ENCODE results near the gene VAC14. TPM values are rescaled to one million over a fixed set of nuclear protein-coding genes. Genes with fewer than 3 reads are reported as not detected.

The VAC14 gene
- total RNA-seq, 1 experiment from 2014 or later = 21.3 TPM

- H3K27me3 ChIP-seq = no peaks in the 10 kb centered on the region
- H3K9me3 ChIP-seq (replicated peaks) = no peaks in the 10 kb centered on the region
- H3K4me1 ChIP-seq = peaks cover 8% of the 10 kb centered on the region; the same call in 1 of the 2 replicates
- H3K27ac ChIP-seq = no peak overlapping the region
- DNase-seq = no peak
- peaks cover 17% of the 10 kb centered on the region; the same call in 1 of the 2 replicates for H3K36me3 ChIP-seq
- H3K4me3 ChIP-seq = no peak overlapping the region
Measured at GRCh38 chr16:70777496-70777895, 23.5 kb downstream of the VAC14 start.

- H3K4me1 ChIP-seq = peaks cover 8% of the 10 kb centered on the region; the same call in 1 of the 2 replicates
- peaks cover 4% of the 10 kb centered on the region; the same call in 1 of the 2 replicates for H3K36me3 ChIP-seq
- H3K27me3 ChIP-seq = no peaks in the 10 kb centered on the region
- H3K9me3 ChIP-seq (replicated peaks) = no peaks in the 10 kb centered on the region
- H3K27ac ChIP-seq = no peak overlapping the region
- no peak for DNase-seq
- H3K4me3 ChIP-seq = no peak overlapping the region
Measured at GRCh38 chr16:70775399-70775798, 25.6 kb downstream of the VAC14 start.

- Histone ChIP-seq H3K9me3 (replicated peaks) (no peaks in the 10 kb centered on the region), H3K27ac (no peak overlapping the region), H3K27me3 (no peaks in the 10 kb centered on the region), H3K4me1 (peaks cover 4% of the 10 kb centered on the region; the same call in 1 of the 2 replicates), H3K36me3 (no peaks in the 10 kb centered on the region), H3K4me3 (no peak overlapping the region)
- DNase-seq = no peak
Measured at GRCh38 chr16:70774261-70774660, 26.7 kb downstream of the VAC14 start.

GRCh38 chr16:70772493-70772892 lies 28.5 kb downstream of the VAC14 start:
- no peaks in the 10 kb centered on the region for H3K9me3 ChIP-seq (replicated peaks)
- no peak overlapping the region for H3K27ac ChIP-seq
- H3K4me3 ChIP-seq = no peak overlapping the region
- H3K4me1 ChIP-seq = no peaks in the 10 kb centered on the region
- no peak for DNase-seq
- H3K36me3 ChIP-seq = no peaks in the 10 kb centered on the region
- H3K27me3 ChIP-seq = no peaks in the 10 kb centered on the region

GRCh38 chr16:70770626-70771552 lies 30.1 kb downstream of the VAC14 start:
- Histone ChIP-seq H3K9me3 (replicated peaks) (no peaks in the 10 kb centered on the region), H3K4me3 (no peak overlapping the region), H3K27me3 (no peaks in the 10 kb centered on the region), H3K36me3 (no peaks in the 10 kb centered on the region), H3K27ac (no peak overlapping the region), H3K4me1 (peaks cover 4% of the 10 kb centered on the region; the same call in 1 of the 2 replicates)
- DNase-seq = peak; percentile 24 to 62

- Histone ChIP-seq H3K36me3 (no peaks in the 10 kb centered on the region), H3K4me3 (no peak overlapping the region), H3K4me1 (peaks cover 4% of the 10 kb centered on the region; the same call in 1 of the 2 replicates), H3K9me3 (replicated peaks) (no peaks in the 10 kb centered on the region), H3K27ac (no peak overlapping the region), H3K27me3 (no peaks in the 10 kb centered on the region)
- DNase-seq = no peak
Measured at GRCh38 chr16:70770291-70770625, 30.7 kb downstream of the VAC14 start.

GRCh38 chr16:70769761-70770160 lies 31.2 kb downstream of the VAC14 start:
- H3K36me3 ChIP-seq = no peaks in the 10 kb centered on the region
- no peak overlapping the region for H3K27ac ChIP-seq
- H3K4me1 ChIP-seq = peaks cover 4% of the 10 kb centered on the region; the same call in 1 of the 2 replicates
- H3K27me3 ChIP-seq = no peaks in the 10 kb centered on the region
- no peak overlapping the region for H3K4me3 ChIP-seq
- H3K9me3 ChIP-seq (replicated peaks) = no peaks in the 10 kb centered on the region
- no peak for DNase-seq

DNA sequence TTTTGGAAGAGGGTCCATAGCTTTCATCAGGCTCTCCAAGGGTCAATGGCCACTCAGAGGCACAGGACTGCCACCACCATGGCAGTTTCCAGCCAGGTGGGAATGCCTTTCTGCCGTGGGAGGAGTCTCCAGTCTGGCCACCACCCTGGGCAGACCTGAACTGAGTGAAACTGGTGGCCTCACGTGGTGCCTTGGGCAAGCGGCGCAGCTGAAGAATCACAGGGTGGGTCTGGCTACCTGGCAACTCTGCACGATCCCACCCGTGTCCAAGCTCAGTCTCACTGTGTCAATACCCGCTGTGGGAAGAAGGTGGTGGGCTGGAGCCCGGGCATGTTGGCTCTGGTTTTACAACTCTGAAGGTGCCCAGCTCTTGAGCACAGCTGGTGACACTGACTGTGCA lies 31.8 kb downstream of the VAC14 start:
- Histone ChIP-seq H3K9me3 (replicated peaks) (no peaks in the 10 kb centered on the region), H3K4me1 (peaks cover 4% of the 10 kb centered on the region; the same call in 1 of the 2 replicates), H3K36me3 (no peaks in the 10 kb centered on the region), H3K27ac (no peak overlapping the region), H3K4me3 (no peak overlapping the region), H3K27me3 (no peaks in the 10 kb centered on the region)
- DNase-seq = no peak

- DNase-seq = no peak
- no peaks in the 10 kb centered on the region for H3K9me3 ChIP-seq (replicated peaks)
- no peaks in the 10 kb centered on the region for H3K36me3 ChIP-seq
- peaks cover 4% of the 10 kb centered on the region; the same call in 1 of the 2 replicates for H3K4me1 ChIP-seq
- no peak overlapping the region for H3K4me3 ChIP-seq
- H3K27me3 ChIP-seq = no peaks in the 10 kb centered on the region
- H3K27ac ChIP-seq = no peak overlapping the region
Measured at GRCh38 chr16:70768203-70768580, 32.8 kb downstream of the VAC14 start.

GRCh38 chr16:70767377-70768202 lies 33.4 kb downstream of the VAC14 start:
- H3K36me3 ChIP-seq = no peaks in the 10 kb centered on the region
- H3K27me3 ChIP-seq = no peaks in the 10 kb centered on the region
- peaks cover 4% of the 10 kb centered on the region; the same call in 1 of the 2 replicates for H3K4me1 ChIP-seq
- H3K9me3 ChIP-seq (replicated peaks) = no peaks in the 10 kb centered on the region
- no peak for DNase-seq
- no peak overlapping the region for H3K27ac ChIP-seq
- H3K4me3 ChIP-seq = no peak overlapping the region

DNA sequence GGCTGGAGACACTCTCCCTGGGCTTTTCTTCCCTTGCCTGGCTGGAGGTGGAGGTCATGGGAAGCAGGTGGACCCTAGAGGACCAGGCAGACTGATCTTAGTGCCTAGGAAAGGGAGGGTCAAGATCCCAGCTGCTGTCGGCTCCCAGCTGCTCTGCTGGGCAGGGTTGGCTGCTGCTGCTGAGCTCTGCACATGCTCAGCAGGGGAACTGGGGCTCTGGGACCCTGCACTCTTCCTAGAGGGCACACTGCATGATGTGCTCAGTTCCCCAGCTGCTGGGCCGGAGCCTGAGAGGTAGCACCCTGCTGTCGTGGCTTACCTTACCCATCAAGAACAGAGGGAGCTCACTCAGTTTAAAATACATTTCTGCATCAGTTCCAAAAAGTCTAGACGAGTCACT lies 34.3 kb downstream of the VAC14 start:
- no peaks in the 10 kb centered on the region for H3K27me3 ChIP-seq
- no peak overlapping the region for H3K4me3 ChIP-seq
- no peaks in the 10 kb centered on the region for H3K36me3 ChIP-seq
- no peak overlapping the region for H3K27ac ChIP-seq
- DNase-seq = peak in 1 of 2 experiments; percentile 17
- no peaks in the 10 kb centered on the region for H3K9me3 ChIP-seq (replicated peaks)
- H3K4me1 ChIP-seq = peaks cover 4% of the 10 kb centered on the region; the same call in 1 of the 2 replicates

- Histone ChIP-seq H3K4me3 (no peak overlapping the region), H3K27ac (no peak overlapping the region), H3K27me3 (no peaks in the 10 kb centered on the region), H3K36me3 (no peaks in the 10 kb centered on the region), H3K4me1 (peaks cover 7% of the 10 kb centered on the region; the same call in 1 of the 2 replicates), H3K9me3 (replicated peaks) (no peaks in the 10 kb centered on the region)
- DNase-seq = no peak
Measured at GRCh38 chr16:70766176-70766575, 34.8 kb downstream of the VAC14 start.

DNA sequence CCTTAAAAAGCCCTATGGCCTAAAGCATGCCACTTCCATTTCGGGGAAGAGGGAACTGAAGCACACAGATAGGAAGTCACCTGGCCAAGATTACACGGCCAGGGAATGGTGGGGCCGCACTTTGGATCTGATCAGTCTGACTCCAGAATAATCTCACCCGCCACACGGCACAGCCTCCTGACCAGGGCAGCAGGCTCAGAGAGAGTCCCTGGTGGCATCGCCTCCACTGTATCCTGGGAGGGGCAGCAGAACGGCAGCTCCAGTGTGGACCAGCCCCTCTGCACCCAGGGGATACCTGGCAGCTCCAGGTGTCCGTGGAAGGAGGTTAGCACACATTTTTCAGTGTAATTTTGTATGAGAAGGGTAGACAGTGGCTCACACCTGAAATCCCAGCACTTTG lies 35.5 kb downstream of the VAC14 start:
- Histone ChIP-seq H3K36me3 (no peaks in the 10 kb centered on the region), H3K4me3 (no peak overlapping the region), H3K9me3 (replicated peaks) (no peaks in the 10 kb centered on the region), H3K4me1 (peaks cover 7% of the 10 kb centered on the region; the same call in 1 of the 2 replicates), H3K27me3 (no peaks in the 10 kb centered on the region), H3K27ac (no peak overlapping the region)
- no peak for DNase-seq

DNA sequence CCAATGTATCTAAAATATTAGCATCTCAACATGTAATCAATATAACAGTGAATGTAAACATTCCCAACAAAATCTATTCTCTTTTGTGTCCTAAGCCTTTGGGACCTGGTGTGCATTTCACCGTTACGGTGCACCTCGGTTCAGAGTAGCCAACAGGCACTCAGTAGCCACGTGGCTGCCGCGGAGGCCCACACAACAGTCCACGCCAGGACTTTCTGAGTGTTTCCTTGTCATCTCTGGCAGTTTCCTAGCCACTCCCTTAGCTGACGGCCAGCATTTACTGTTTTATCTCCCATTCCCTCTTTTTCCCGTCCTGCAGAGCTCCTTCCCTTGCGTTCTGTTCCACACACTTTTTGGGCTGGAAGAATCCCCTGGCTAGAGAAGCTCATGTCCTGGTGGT lies 36.3 kb downstream of the VAC14 start:
- Histone ChIP-seq H3K4me3 (no peak overlapping the region), H3K27ac (no peak overlapping the region), H3K4me1 (peaks cover 7% of the 10 kb centered on the region; the same call in 1 of the 2 replicates), H3K9me3 (replicated peaks) (no peaks in the 10 kb centered on the region), H3K36me3 (no peaks in the 10 kb centered on the region), H3K27me3 (no peaks in the 10 kb centered on the region)
- no peak for DNase-seq

DNA sequence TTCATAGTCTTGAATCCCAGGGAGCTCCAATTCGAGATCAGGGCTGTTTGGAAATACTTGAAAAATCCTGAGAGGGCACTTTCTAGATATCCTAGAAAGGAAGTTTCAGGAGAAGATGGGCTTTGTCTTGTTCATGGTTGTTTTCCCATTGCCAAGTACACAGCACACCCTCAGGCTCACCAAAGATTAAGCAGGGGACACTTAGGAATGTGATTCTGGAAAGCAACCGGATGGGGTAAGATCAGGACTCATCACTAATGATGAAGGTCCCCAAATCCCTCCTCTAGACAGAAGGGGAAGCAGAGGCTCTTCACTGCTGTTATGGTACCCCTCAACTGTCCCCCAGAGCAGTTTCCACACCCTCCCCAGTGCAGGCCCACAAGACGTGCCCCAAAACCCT lies 40.7 kb downstream of the VAC14 start:
- H3K9me3 ChIP-seq (replicated peaks) = no peaks in the 10 kb centered on the region

More for the DNA sequence above, 40.7 kb downstream of the VAC14 start:
- H3K27me3 ChIP-seq = no peaks in the 10 kb centered on the region
- no peaks in the 10 kb centered on the region for H3K36me3 ChIP-seq
- DNase-seq = no peak
- no peak overlapping the region for H3K4me3 ChIP-seq
- H3K27ac ChIP-seq = no peak overlapping the region
- peaks cover 3% of the 10 kb centered on the region; the same call in 1 of the 2 replicates for H3K4me1 ChIP-seq
